K562 (cell line): ENCODE results near the gene CSTB. TPM values are rescaled to one million over a fixed set of nuclear protein-coding genes. Genes with fewer than 3 reads are reported as not detected.
A peak's percentile ranks its signal among the peaks of the same experiment; 100 is the strongest.

ENCODE experiments used
- ATAC-seq: fragments of 200-7000 bp; cut with Tn5 transposase; 3 replicates; pipeline ENCODE4 v1.9.1; 2020; ENCODE audit warnings: moderate library complexity
- BruUV-seq: library from RNA; stranded (reverse); fragments of 400-500 nt; replicated peaks from 2 replicates; lab custom pipeline; 2021; lab: Mats Ljungman, UMichigan
- CTCF ChIA-PET: fragments of 300-600 bp; formaldehyde crosslinking; extraction: SDS; loops from one replicate; lab custom pipeline; 2021; ENCODE audit warnings: low intra/inter-chr PET ratio; lab: Yijun Ruan, JAX
- POLR2A ChIA-PET: fragments of 300-600, 350-650 bp; sonication (Branson Sonifier 250); formaldehyde crosslinking; extraction: SDS; loops from one replicate; lab custom pipeline; 2021; ENCODE audit warnings: antibody characterized with exemption, inconsistent platforms; lab: Yijun Ruan, JAX
- DNase-seq, 4 experiments: peaks; one replicate each; pipeline versions ENCODE4 v3.0.0 to v3.0.0-alpha.2; 2011 to 2018; ENCODE audit warnings: low spot score in 3 of 4, mixed read lengths in 3 of 4; ENCODE audit errors: extremely low read depth in 1 of 4
- FAIRE-seq: peaks from 2 replicates; lab custom pipeline; 2011; peaks lifted over from hg19 to GRCh38; lab: Jason Lieb, UNC
- H2AFZ ChIP-seq: 2 replicates; pipeline ENCODE4 v1.6.0; 2011; ENCODE audit warnings: low read depth, low read length, control low read depth, inconsistent platforms
- H3K27ac ChIP-seq: fragments of 200-600 bp; 3 replicates; pipeline ENCODE4 v1.8.0; 2011; ENCODE audit warnings: low read depth, mild to moderate bottlenecking, control low read depth, inconsistent platforms, low read length, moderate library complexity, mixed read lengths; ENCODE audit errors: extremely low read depth
- H3K27me3 ChIP-seq, 2 experiments: fragments of 300-600 bp in 1 of 2; 2 replicates in 1 of 2; 3 replicates in 1 of 2; pipeline versions ENCODE4 v1.6.0 to v1.8.0; 2011; ENCODE audit warnings: inconsistent platforms in 2 of 2, low read length in 2 of 2, mild to moderate bottlenecking in 1 of 2, mixed read lengths in 1 of 2, moderate library complexity in 1 of 2; ENCODE audit not compliant: control insufficient read depth in 2 of 2, insufficient read depth in 2 of 2
- H3K36me3 ChIP-seq: fragments of 300-600 bp; 3 replicates; pipeline ENCODE4 v1.8.0; 2011; ENCODE audit warnings: mild to moderate bottlenecking, low read length, inconsistent platforms; ENCODE audit not compliant: control insufficient read depth, insufficient read depth
- H3K4me1 ChIP-seq, 2 experiments: fragments of 200-600 bp in 1 of 2; replicated peaks in 1 of 2; 2 replicates in 1 of 2; 3 replicates in 1 of 2; pipeline versions ENCODE4 v1.5.1 to v1.8.0; 2011; ENCODE audit warnings: inconsistent platforms in 2 of 2, low read length in 2 of 2, mild to moderate bottlenecking in 1 of 2, mixed read lengths in 1 of 2, moderate library complexity in 1 of 2; ENCODE audit not compliant: control insufficient read depth in 2 of 2, insufficient read depth in 2 of 2
- H3K4me2 ChIP-seq: 2 replicates; pipeline ENCODE4 v1.6.1; 2011; ENCODE audit warnings: low read length, control low read depth, inconsistent platforms, mixed read lengths; ENCODE audit not compliant: insufficient read depth
- H3K4me3 ChIP-seq: fragments of 200-600 bp; sonication (generic), shearing (Covaris generic); 2 replicates; pipeline ENCODE4 v1.5.1; 2016; ENCODE audit warnings: control low read depth, inconsistent platforms
- H3K79me2 ChIP-seq: fragments of 200-600 bp; 3 replicates; pipeline ENCODE4 v1.8.0; 2011; ENCODE audit warnings: low read length, inconsistent platforms; ENCODE audit not compliant: control insufficient read depth, insufficient read depth
- H3K9ac ChIP-seq, 2 experiments: 2 replicates each; pipeline versions ENCODE4 v1.6.0 to v1.6.1; 2011; ENCODE audit warnings: low read depth in 2 of 2, low read length in 2 of 2, control low read depth in 1 of 2, inconsistent platforms in 1 of 2, mild to moderate bottlenecking in 1 of 2, mixed read lengths in 1 of 2; ENCODE audit not compliant: insufficient read depth in 1 of 2
- H3K9me1 ChIP-seq: one replicate; pipeline ENCODE4 v1.6.0; 2011; ENCODE audit warnings: inconsistent platforms, mild to moderate bottlenecking, low read length, moderate library complexity; ENCODE audit not compliant: control insufficient read depth, insufficient read depth
- H3K9me3 ChIP-seq: replicated peaks from 2 replicates; pipeline ENCODE4 v1.5.1; 2011; ENCODE audit warnings: low read depth, low read length, inconsistent platforms; ENCODE audit not compliant: control insufficient read depth, insufficient read depth
- H4K20me1 ChIP-seq: replicated peaks from 2 replicates; pipeline ENCODE4 v1.6.1; 2011; ENCODE audit warnings: low read length, inconsistent platforms, mixed read lengths; ENCODE audit not compliant: control insufficient read depth, insufficient read depth
- ATF3 ChIP-seq, 2 experiments: fragments of 450-650 bp in 1 of 2; sonication (generic) in 1 of 2; formaldehyde crosslinking in 1 of 2; IDR thresholded peaks in 1 of 2; conservative IDR thresholded peaks in 1 of 2; 2 replicates each; pipeline versions ENCODE4 v1.6.1 to v1.8.1; 2016 to 2023; ENCODE audit warnings: mild to moderate bottlenecking in 2 of 2, moderate library complexity in 2 of 2, inconsistent platforms in 1 of 2, missing genetic modification reagents in 1 of 2
- CEBPZ ChIP-seq: fragments of 150-350 bp; IDR thresholded peaks from 2 replicates; pipeline ENCODE4 v1.6.1; 2014; ENCODE audit warnings: low read depth, mild to moderate bottlenecking, low read length, borderline replicate concordance
- OTX1 ChIP-seq: fragments of 450-650 bp; formaldehyde crosslinking; IDR thresholded peaks from 2 replicates; pipeline ENCODE4 v1.4.0; 2022; ENCODE audit warnings: mild to moderate bottlenecking
- POLR2G ChIP-seq: fragments of 200-400 bp; formaldehyde crosslinking; IDR thresholded peaks from 2 replicates; pipeline ENCODE4 v1.6.1; 2017; ENCODE audit warnings: low read depth, mild to moderate bottlenecking, antibody characterized with exemption, low read length, moderate library complexity
- RBM22 ChIP-seq: fragments of 200-400 bp; formaldehyde crosslinking; IDR thresholded peaks from 2 replicates; pipeline ENCODE4 v1.6.1; 2018; ENCODE audit warnings: low read length, low read depth; ENCODE audit not compliant: poor library complexity, severe bottlenecking
- SNAPC5 ChIP-seq: fragments of 250-450 bp; sonication (Bioruptor Pico); IDR thresholded peaks from 2 replicates; pipeline ENCODE4 v1.8.0; 2021; ENCODE audit warnings: moderate library complexity, mild to moderate bottlenecking, inconsistent platforms
- ZBTB17 ChIP-seq: fragments of 450-650 bp; formaldehyde crosslinking; IDR thresholded peaks from 2 replicates; pipeline ENCODE4 v1.4.0; 2020; ENCODE audit warnings: mild to moderate bottlenecking
- ZKSCAN3 ChIP-seq: fragments of 250-450 bp; sonication (Bioruptor Pico); IDR thresholded peaks from 2 replicates; pipeline ENCODE4 v1.4.0; 2020
- ZNF274 ChIP-seq: IDR thresholded peaks from 2 replicates; pipeline ENCODE4 v1.6.1; 2011; ENCODE audit warnings: low read depth, mild to moderate bottlenecking, low read length, moderate library complexity, borderline replicate concordance
- ZNF639 ChIP-seq, 2 experiments: fragments of 200-800 bp in 1 of 2; sonication (Bioruptor generic) in 1 of 2; sonication (generic) in 1 of 2; formaldehyde crosslinking in 1 of 2; IDR thresholded peaks in 1 of 2; conservative IDR thresholded peaks in 1 of 2; 2 replicates each; pipeline versions ENCODE4 v1.5.0 to v1.6.1; 2016 to 2020; ENCODE audit warnings: missing compliant biosample characterization in 1 of 2, missing genetic modification characterization in 1 of 2, missing genetic modification reagents in 1 of 2
- ZNF699 ChIP-seq: fragments of 250-450 bp; sonication (Bioruptor Pico); IDR thresholded peaks from 2 replicates; pipeline ENCODE4 v1.8.0; 2021; ENCODE audit warnings: mild to moderate bottlenecking, moderate library complexity; ENCODE audit not compliant: insufficient replicate concordance
- WGBS: fragments of 100-300 bp; shearing (Covaris generic); methylation state at CpG from one replicate; pipeline ENCODE4 v1.1.6; 2016; ENCODE audit warnings: low coverage, mixed read lengths; ENCODE audit not compliant: insufficient coverage; ENCODE audit errors: missing lambda C conversion rate; 5-methylcytosine and 5-hydroxymethylcytosine counted together
- in situ Hi-C: fragments of 300-500 bp; cut with MboI; formaldehyde crosslinking; loops from 4 replicates; pipeline ENCODE4 v1.15.0; 2018; ENCODE audit warnings: inconsistent platforms, mixed read lengths
- intact Hi-C: fragments of 100-400 bp; cut with micrococcal nuclease; formaldehyde crosslinking; loops from 2 replicates; pipeline ENCODE4 v1.14.2; 2022
- polyA plus RNA-seq, 8 experiments: library from polyadenylated mRNA; depleted of rRNA in 4 of 8; stranded (reverse) in 5 of 8; unstranded in 3 of 8; fragments of >200 nt; fragmentation: Nextera tagmentation in 2 of 8; fragmentation: Illumina TruSeq in 1 of 8; extraction: Ambion mirVana in 2 of 8; extraction: Trizol in 1 of 8; gene quantifications; 2 replicates each; pipeline versions ENCODE4 v1.2.1 to v1.2.3, GENCODE V29; 2011 to 2014; ENCODE audit warnings: inconsistent platforms in 1 of 8, missing spikeins in 1 of 8
- total RNA-seq, 7 experiments: library from RNA; depleted of rRNA in 6 of 7; stranded (reverse); fragments of >200 nt in 6 of 7; fragmentation: Illumina TruSeq in 2 of 7; extraction: Trizol in 2 of 7; gene quantifications; 2 replicates each; pipeline versions ENCODE4 v1.2.1 to v1.2.3, GENCODE V29; 2011 to 2021; ENCODE audit warnings: low replicate concordance in 1 of 7

The CSTB gene
- total and polyA plus RNA-seq, 9 of the 15 experiments (the other 6 are each of a cell fraction or from before 2014, with no cell fraction given) = 12.4 to 65.0 (median 31.7) TPM

GRCh38 chr21:43751955-43752591 is 24.0 kb downstream of the CSTB start:
- Histone ChIP-seq H3K79me2 (no peaks in the 10 kb centered on the region), H3K27ac (no peak overlapping the region), H2AFZ (no peak overlapping the region), H3K4me1 (peaks cover 0 to 43% of the 10 kb centered on the region in 2 experiments; a peak in 1 of 5 replicates), H3K27me3 (no peaks in the 10 kb centered on the region), H3K9me3 (no peaks in the 10 kb centered on the region), H4K20me1 (no peaks in the 10 kb centered on the region; the same call in 1 of the 2 replicates), H3K4me3 (no peak overlapping the region), H3K4me2 (no peak overlapping the region), H3K9me1 (no peaks in the 10 kb centered on the region), H3K36me3 (peaks cover 95% of the 10 kb centered on the region; the same call in 2 of the 3 replicates), H3K9ac (peak overlapping the region in 1 of 2 experiments; percentile 31; a peak in 1 of 4 replicates)
- ChIA-PET CTCF (no interaction called here), POLR2A (no interaction called here)
- BruUV-seq = no TSS peak
- no peak for FAIRE-seq
- intact Hi-C loops = no loop called here
- no peak for DNase-seq
- ATAC-seq = no peak
- in situ Hi-C loops = no loop called here
- WGBS = 94% methylated on average over 26 of the region's 31 CpGs
- no peak for TF ChIP-seq CEBPZ
- no peak for TF ChIP-seq ZBTB17 (CRISPR knock-in tag)
- TF ChIP-seq ZNF274 = no peak
- TF ChIP-seq ZNF699 = no peak
- peak; percentile 81 for TF ChIP-seq RBM22
- TF ChIP-seq POLR2G = peak; percentile 56
- no peak for TF ChIP-seq ZKSCAN3
- no peak for TF ChIP-seq SNAPC5 (CRISPR knock-in tag)
- no peak for TF ChIP-seq OTX1 (CRISPR knock-in tag)
- no peak for TF ChIP-seq ZNF639 (CRISPR knock-in tag; conservative IDR thresholded peaks at IDR 0.05 in 1 of 2, IDR thresholded peaks at IDR 0.05 in 1 of 2)
- no peak for TF ChIP-seq ATF3 (IDR thresholded peaks at IDR 0.05)
- TF ChIP-seq ATF3 (CRISPR knock-in tag; conservative IDR thresholded peaks at IDR 0.05) = no peak
